IMR-90 (cell line): ENCODE data around the gene SLC4A7.

ENCODE experiments used
- CHD1 ChIP-seq: IDR thresholded peaks from 2 replicates; pipeline ENCODE4 v1.6.1; 2012; ENCODE audit warnings: low read depth, low read length, improper control_type of control experiment
- CTCF ChIP-seq: conservative IDR thresholded peaks from 2 replicates; pipeline ENCODE4 v1.5.1; 2012; ENCODE audit warnings: mild to moderate bottlenecking, low read depth, low read length, improper control_type of control experiment
- FOS ChIP-seq: fragments of 150-350 bp; IDR thresholded peaks from 2 replicates; pipeline ENCODE4 v1.6.1; 2016; ENCODE audit warnings: low read depth, low read length
- NFE2L2 ChIP-seq: fragments of 150-350 bp; IDR thresholded peaks from 2 replicates; pipeline ENCODE4 v1.6.1; 2016; ENCODE audit warnings: low read depth, mild to moderate bottlenecking, low read length
- POLR2A ChIP-seq: IDR thresholded peaks from 2 replicates; pipeline ENCODE4 v1.6.1; 2012; ENCODE audit warnings: mild to moderate bottlenecking, low read depth, low read length
- RAD21 ChIP-seq: IDR thresholded peaks from 2 replicates; pipeline ENCODE4 v1.6.1; 2012; ENCODE audit warnings: low read length, improper control_type of control experiment
- RCOR1 ChIP-seq: IDR thresholded peaks from 2 replicates; pipeline ENCODE4 v1.6.1; 2012; ENCODE audit warnings: mild to moderate bottlenecking, low read length, improper control_type of control experiment; ENCODE audit not compliant: insufficient replicate concordance
- RFX5 ChIP-seq: IDR thresholded peaks from 2 replicates; pipeline ENCODE4 v1.8.0; 2012; ENCODE audit warnings: low read depth, mild to moderate bottlenecking, low read length, moderate library complexity

- no peak for TF ChIP-seq CTCF
- TF ChIP-seq RCOR1, result no peak
- no peak for TF ChIP-seq FOS
- TF ChIP-seq POLR2A, result no peak
- no peak for TF ChIP-seq RAD21
- TF ChIP-seq RFX5, result no peak
- no peak for TF ChIP-seq CHD1
- TF ChIP-seq NFE2L2, result no peak
Measured at GRCh38 chr3:27380433-27381357, 103.5 kb downstream of the SLC4A7 start.
